Measurements from ENCODE around the gene VPS37B.

Gene VPS37B

DNA sequence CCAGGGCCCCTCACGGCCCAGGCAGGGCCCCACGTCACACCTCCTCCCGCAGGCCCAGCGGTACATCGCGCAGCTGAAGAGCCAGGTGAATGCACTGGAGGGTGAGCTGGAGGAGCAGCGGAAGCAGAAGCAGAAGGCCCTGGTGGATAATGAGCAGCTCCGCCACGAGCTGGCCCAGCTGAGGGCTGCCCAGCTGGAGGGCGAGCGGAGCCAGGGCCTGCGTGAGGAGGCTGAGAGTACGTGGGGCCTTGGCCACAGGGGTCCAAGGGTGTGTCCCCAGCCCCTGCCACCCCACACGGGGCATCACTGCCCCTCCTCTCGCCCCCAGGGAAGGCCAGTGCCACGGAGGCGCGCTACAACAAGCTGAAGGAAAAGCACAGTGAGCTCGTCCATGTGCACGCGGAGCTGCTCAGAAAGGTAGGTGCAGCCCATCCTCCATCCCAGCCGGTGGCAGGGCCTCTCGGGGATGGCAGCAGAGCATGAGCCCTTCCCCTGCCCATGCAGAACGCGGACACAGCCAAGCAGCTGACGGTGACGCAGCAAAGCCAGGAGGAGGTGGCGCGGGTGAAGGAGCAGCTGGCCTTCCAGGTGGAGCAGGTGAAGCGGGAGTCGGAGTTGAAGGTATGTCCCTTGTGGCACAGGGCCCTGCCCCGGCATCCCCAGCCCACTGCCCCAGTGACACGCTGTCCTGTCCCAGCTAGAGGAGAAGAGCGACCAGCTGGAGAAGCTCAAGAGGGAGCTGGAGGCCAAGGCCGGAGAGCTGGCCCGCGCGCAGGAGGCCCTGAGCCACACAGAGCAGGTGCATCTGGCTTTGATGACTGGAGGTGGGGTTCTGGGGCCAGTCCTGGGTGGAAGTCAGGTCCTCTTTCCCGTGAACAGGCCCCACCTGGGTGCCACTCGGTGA, 39.7 kb downstream of the VPS37B start:
- in situ Hi-C loops (cut with HindIII; ENCODE audit: low sequenced_read_pairs), result no loop called here

DNA sequence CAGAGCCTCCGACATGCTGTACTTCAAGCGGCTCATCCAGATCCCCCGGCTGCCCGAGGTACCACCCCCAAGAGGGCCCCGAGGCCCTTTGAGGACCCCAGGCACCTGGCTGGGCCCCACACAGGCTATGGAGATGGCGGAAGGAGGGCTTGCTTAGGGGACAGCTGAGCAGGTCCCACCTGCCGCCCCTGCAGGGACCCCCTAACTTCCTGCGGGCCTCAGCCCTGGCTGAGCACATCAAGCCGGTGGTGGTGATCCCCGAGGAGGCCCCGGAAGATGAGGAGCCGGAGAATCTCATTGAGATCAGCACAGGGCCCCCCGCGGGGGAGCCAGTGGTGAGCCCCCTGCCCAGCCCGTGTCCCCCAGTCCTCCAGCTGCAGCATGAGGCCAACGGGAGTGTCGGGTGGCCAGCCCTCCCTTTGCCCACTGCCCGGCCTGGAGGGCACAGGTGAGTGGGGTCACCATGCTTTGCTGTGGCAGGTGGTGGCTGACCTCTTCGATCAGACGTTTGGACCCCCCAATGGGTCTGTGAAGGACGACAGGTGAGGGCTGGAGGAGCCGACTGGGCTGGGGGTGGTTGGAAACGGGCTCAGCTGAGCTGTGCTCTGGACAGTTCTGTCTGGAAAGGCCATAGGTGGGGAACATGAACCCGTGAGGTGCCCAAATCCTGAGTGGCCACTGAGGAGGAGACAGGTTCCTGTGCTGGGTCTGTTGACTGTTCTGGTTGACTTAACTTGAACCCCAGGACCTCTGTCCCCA, 40.7 kb downstream of the VPS37B start:
- in situ Hi-C loops (cut with HindIII; ENCODE audit: low sequenced_read_pairs), result no loop called here

DNA sequence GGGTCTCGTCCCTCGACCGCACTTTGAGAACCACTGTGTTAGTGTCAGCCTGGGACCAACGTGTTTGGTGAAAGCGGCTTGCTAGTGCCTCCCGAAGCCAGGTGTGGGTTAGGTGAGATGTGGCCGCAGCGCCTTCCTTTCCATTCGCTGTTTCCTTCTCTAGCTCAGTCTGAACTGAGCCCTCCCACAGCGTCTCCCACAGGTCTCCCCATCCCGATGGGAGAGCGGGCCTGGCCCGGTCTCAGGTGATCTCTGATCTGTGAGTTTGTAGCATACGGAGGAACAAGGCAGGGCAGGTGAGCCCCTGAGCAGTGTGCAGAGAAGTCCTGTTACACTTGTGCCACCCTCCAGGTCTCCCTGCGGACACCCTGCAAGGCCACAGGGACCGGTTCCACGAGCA, 41.4 kb downstream of the VPS37B start:
- in situ Hi-C loops (cut with HindIII; ENCODE audit: low sequenced_read_pairs), result loop anchor here (5.0 kb wide), 1 partner anchor 93 kb away; no protein-coding TSS in a partner anchor

DNA sequence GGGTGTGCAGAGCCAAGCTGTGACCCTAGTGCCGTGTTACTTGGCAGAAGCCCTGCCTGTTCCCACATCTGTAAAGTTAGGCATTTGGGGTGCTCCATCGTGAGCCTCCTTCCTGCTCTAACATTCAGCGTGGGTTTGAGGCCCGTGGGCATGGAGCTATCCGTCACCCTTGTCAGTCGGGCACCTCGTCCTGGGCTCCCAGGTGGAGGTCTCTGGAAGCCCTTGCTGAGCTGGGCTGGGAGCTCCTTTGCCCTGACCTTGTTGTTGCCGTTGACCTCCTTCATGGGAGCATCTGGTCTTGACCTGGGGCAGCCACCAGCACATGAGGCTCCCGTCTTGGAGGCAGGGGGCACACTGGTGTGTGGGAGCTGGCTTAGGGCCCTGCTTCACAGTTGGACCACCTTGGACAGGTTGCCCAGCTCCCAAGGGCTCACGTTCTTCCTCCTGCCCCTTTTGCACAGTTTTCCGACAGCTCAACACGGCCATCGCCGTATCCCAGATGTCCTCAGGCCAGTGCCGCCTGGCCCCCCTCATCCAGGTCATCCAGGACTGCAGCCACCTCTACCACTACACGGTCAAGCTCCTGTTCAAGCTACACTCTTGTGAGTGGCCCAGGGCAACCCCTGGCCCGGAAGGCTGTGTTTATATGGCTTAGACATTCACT, 42.2 kb downstream of the VPS37B start:
- in situ Hi-C loops (cut with HindIII; ENCODE audit: low sequenced_read_pairs), result loop anchor here (5.0 kb wide), 1 partner anchor 94 kb away; no protein-coding TSS in a partner anchor

DNA sequence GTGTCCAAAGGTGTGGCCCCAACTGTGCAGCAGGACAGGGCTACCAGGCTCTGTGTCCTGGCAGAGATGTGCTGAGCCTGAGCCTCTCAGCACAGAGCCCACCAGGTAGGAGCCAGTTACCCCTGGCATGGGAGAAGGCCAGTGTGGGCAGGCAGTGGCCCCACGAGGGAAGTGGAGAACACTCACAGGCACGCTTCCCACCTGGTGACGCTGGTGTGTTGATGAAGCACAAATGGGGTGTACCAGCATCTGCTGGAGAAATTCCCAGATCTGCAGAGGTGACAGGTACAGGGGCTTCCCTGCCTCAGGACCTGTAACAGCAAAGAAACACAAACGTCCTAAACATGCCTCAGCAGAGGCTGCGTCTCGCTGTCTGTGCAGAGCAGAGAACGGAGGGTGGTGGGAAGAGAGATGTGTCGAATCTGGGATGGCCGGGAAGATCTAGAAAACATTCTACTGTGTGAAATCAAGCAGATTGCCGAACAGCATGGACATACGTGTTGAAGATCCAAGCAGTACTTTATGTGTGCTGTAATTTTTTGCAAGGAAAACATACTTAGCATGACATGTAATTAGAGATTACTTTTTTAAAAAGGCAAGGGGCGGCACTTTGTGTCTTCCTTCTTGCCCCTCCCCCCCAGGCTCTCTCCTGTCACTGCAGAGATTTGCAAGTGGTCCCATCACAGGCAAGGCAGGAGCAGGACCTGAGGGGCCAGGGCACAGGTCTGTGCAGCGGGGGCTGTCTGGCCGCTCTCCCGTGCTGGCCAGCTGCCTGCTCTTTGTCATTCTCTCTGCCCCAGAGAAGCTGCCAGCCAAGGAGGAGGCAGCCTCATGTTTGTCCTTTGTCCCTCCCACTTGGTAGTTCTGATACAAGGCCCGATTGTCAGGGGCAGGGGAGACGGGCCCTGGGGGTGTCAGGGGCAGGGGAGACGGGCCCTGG, 43.3 kb downstream of the VPS37B start:
- in situ Hi-C loops (cut with HindIII; ENCODE audit: low sequenced_read_pairs), result loop anchor here (5.0 kb wide), 1 partner anchor 95 kb away; no protein-coding TSS in a partner anchor

DNA sequence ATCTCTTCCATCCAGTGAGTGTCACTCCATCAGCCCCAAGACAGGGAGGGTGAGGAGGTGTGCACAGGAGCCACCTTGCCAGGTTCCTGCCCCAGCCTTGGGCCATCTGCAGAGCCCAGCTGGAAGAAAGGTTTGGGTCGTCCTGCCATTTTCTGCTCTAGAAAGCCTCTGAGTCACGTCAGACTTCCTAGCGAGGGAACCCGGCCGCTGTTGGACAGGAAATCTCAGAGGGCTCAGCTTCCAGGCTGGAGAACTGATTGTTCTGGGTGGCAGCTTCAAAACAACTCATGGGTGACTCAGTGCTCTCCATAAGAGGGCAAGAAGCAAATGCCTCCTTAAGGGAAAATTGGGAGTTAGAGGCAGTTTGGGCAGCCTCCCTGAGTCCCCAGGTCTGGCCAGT, 44.1 kb downstream of the VPS37B start:
- in situ Hi-C loops (cut with HindIII; ENCODE audit: low sequenced_read_pairs), result loop anchor here (5.0 kb wide), 1 partner anchor 95 kb away; no protein-coding TSS in a partner anchor

DNA sequence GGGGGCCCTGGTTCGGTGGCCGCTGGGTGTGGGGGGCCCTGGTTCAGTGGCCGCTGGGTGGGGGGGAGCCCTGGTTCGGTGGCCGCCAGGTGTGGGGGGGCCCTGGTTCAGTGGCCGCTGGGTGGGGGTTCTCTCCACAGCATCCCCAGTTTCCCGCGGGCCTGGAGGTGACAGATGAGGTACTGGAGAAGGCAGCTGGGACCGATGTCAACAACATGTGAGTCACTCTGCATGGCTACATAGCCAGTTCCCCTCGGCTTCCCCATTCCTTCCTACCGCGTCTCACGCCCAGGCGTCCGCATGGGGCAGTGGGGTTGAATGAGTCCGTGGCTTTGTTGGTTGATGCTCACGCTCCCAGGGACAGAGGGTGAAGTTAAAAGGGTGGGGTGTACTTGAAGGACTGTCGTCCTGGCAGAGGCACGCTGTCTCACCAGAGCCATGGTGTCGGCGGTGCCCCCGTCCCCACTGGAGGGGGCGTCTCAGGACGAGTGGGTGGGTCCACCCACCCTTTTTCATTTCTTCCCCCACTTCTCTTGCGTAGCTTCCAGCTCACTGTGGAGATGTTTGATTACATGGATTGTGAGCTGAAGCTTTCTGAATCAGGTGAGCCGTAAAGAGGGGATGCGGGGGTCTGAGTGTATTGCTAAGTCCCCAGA, 45.1 kb downstream of the VPS37B start:
- in situ Hi-C loops (cut with HindIII; ENCODE audit: low sequenced_read_pairs), result loop anchor here (5.0 kb wide), 1 partner anchor 96 kb away; no protein-coding TSS in a partner anchor

DNA sequence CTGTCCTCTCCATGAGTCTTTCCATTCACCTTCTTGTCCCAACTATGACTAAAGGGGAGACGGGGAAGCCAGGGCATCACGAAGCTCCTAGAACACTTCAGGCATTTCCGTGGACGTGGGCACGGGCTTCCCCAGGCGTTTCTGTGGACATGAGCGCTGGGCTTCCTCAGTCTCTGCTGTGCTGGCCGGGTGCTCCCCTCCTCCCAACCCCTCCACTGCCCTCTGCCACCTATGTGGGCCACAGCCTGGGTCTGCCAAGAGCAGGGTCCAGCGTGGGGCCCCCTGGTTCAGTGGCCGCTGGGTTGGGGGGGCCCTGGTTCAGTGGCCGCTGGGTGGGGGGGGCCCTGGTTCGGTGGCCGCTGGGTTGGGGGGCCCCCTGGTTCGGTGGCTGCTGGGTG, 45.9 kb downstream of the VPS37B start:
- in situ Hi-C loops (cut with HindIII; ENCODE audit: low sequenced_read_pairs), result loop anchor here (5.0 kb wide), 1 partner anchor 97 kb away; no protein-coding TSS in a partner anchor

DNA sequence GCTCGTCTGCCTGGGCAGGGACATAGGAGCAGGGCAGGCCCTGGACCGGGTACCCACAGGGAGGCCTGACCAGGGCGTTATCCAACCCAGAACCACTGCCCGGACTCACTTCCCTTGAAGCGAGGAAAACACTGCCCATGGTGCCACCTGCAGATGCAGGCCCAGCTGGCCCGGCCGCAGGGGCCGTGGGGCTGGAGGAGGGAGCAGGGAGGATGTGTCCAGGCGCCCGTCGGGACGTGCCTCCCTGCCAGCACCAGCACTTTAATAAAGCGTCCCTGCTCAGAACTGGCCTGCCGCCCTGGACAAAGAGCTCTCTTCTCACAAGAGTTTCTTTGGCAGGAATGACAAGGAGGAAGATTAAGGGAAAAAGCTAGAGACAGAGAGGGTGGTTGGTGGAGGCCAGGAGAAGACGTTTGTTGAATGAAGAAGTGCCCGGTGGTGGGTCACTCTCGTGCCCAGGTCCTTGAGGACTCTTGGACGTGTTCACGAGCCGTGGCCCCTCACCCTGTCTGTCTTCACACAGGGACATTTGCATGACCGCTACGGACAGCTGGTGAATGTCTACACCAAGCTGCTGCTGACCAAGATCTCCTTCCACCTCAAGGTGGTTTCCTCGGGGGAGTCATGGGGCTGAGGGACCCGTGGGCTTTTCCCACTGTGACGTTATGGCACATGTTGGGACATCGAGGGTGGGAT, 46.4 kb downstream of the VPS37B start:
- in situ Hi-C loops (cut with HindIII; ENCODE audit: low sequenced_read_pairs), result loop anchor here (5.0 to 25.0 kb wide), 2 partner anchors 98 to 388 kb away; partner anchors contain the start of genes MPHOSPH9 and MTRFR

DNA sequence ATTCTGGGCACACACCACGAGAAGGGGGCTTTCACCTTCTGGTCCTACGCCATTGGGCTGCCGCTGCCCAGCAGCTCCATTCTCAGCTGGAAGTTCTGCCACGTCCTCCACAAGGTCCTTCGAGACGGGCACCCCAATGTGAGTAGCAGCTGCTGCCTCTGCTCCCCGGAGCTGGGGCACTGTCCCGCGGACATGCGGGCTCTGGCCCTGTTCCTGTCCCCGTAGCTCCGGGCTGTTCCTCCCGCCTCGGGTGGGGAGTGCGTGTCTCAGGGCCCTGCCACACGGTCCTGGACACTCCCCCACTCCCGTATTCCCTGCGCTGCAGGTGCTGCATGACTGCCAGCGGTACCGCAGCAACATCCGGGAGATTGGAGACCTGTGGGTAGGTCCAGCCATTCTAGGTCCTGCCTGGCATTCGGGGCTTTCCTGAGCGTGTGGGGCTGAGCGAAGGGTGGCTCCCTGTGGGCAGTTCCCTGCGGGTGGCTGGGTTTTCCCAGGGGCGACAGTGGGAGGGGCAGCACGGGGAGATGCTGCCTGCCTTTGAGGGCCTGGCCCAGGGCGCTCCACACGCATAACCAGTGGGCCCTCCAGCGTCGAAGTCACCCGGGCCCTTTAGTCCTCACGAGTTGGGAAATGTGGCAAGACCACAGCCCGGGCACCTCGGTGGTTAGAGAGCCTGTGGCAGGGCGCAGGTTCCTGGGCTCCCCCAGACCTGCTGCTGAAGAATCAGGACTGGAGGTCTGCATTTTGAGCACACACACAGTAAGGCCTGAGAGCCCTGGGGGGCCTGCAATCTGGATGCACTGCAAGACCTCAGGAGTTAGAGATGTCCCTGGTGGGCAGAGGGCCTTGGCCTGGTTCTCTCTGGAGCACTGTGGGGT, 47.2 kb downstream of the VPS37B start:
- in situ Hi-C loops (cut with HindIII; ENCODE audit: low sequenced_read_pairs), result loop anchor here (25.0 kb wide), 1 partner anchor 389 kb away; the partner anchor contains the start of genes MPHOSPH9 and MTRFR

DNA sequence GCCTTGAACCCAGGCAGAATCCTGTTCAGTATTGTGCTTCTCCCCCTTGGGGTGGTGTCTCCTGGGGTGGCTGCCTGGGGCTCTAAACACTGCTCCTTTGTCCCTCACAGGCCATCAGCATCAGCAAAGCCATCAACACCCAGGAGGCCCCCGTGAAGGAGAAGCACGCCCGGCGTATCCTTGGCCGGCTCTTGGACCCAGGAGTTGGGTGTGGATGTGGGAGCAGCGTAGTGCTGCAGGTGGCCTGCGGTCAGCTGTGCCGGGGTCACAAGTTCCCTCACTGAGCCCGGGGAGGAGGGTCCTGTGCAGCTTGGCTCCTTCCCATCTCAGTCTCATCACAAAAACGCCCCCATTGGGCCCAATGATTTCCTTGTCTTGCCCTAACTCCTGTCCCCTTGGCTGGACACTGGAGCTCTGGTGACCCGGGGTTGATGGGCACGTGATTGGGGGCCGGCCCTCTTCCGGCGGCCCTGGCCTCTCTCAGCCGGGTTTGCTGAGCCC, 48.0 kb downstream of the VPS37B start:
- in situ Hi-C loops (cut with HindIII; ENCODE audit: low sequenced_read_pairs), result loop anchor here (25.0 kb wide), 1 partner anchor 389 kb away; the partner anchor contains the start of genes MPHOSPH9 and MTRFR

DNA sequence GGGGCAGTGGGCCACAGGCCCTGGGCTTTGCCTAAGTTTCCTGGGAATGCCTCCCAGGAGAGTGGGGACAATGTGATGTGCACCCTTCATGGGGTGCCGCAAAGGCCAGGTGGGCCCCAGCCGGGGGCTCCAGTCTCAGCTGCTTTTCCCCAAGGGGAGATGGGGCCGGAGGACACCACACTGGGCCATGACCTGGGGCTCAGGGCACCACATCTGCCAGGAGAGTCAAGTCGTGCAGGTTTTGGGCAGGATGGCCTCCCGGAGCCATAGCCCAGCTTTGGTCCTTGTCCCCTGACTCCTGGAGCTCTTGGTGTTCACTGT, 48.4 kb downstream of the VPS37B start:
- in situ Hi-C loops (cut with HindIII; ENCODE audit: low sequenced_read_pairs), result loop anchor here (25.0 kb wide), 1 partner anchor 390 kb away; the partner anchor contains the start of genes MPHOSPH9 and MTRFR

DNA sequence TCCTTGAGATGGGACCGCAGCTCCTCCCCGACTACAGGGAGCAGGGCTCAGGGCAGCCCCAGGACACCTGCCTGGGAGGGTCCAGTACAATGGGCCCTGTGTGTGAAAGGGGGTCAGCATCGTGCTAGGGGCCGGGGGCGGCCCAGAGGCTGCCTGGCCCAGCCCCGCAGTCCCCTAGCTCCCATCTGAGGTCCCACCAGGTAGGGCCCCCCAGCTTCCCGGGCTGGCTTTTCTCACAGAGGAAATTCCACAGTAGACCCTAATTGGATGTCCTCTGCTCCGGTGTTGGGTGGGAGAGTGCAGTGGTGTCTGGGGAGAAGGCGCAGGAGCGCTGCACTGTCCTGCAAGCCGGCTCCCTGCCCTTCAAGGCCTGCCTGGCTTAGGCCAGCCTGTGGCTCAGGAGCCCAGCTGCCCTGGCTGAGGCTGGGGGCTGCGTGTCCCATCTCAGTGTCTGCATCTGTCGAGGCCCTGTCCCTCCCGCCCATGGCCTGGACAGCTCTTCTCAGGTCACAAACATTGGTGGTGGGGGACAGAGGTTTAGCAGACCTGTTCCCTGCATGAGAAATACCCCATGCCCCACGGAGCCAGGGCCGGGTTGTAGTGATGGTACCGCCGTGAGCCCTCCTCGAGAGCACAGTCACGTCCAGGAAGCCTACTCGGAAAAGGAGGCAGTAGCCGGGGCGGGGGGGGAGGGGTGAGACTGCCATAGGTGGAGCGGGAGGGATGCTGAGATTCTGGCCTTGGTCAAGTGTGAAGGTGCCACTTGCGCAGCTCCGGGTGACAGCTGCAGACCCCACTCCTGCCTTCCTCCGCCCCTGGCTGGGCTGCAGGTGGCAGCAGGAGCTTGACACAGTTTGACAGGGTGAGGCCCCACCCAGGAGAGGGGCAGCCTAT, 49.1 kb downstream of the VPS37B start:
- in situ Hi-C loops (cut with HindIII; ENCODE audit: low sequenced_read_pairs), result loop anchor here (25.0 kb wide), 1 partner anchor 390 kb away; the partner anchor contains the start of genes MPHOSPH9 and MTRFR

DNA sequence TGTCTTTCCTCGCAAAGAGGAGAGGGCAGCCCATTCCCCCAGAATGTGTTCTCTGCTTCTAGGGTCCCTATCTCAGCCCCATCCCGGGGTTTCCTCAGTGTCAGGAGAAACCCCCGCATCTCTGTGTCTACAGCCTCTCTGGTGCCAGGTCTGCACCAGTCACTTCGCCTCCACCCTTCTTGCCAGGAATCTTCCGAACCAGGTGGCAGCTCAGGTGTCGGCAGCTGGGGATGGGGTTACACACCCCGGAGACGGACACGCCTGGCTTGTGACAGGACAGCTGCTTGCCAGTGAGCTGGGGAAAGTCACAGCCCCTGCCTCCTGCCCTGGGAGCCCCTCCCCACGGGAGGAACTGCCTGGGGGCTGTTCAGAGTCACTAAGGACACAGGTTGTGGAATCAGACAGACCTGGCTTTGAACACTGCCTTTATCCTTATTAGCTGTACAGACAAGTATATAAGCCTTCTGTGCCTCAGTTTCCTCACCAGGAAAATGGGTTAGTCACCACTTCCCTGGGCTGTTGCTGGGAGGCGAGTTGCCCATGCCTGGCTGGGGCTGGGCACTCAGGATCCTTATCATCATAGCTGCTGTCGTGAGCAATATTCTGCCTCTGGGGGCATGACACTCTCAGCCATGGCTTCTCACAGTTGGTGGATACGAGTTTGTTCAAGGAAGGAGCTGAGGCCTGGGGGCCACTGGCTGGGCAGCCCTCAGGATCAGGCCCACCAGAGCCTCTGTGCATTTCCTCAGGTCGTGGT, 49.9 kb downstream of the VPS37B start:
- in situ Hi-C loops (cut with HindIII; ENCODE audit: low sequenced_read_pairs), result loop anchor here (25.0 kb wide), 1 partner anchor 391 kb away; the partner anchor contains the start of genes MPHOSPH9 and MTRFR
